HepG2 (cell line): ENCODE measurements around the gene ATP6V1G2. TPM values are rescaled to one million over a fixed set of nuclear protein-coding genes. Genes with fewer than 3 reads are reported as not detected.
A peak's percentile ranks its signal among the peaks of the same experiment; 100 is the strongest.

Source experiments
- DPF2 ChIP-seq: sonication (generic); formaldehyde crosslinking; IDR thresholded peaks from 2 replicates; pipeline ENCODE4 v1.4.0; 2020; ENCODE audit warnings: mild to moderate bottlenecking, low read depth, missing genetic modification reagents, borderline replicate concordance
- MXD4 ChIP-seq: IDR thresholded peaks from 2 replicates; pipeline ENCODE4 v1.6.1; 2016; ENCODE audit warnings: mild to moderate bottlenecking, missing biosample characterization, missing genetic modification reagents
- NAIF1 ChIP-seq: sonication (generic); formaldehyde crosslinking; IDR thresholded peaks from 2 replicates; pipeline ENCODE4 v1.5.0; 2020; ENCODE audit warnings: mild to moderate bottlenecking, missing genetic modification reagents, borderline replicate concordance
- NFKB2 ChIP-seq: sonication (generic); formaldehyde crosslinking; IDR thresholded peaks from 2 replicates; pipeline ENCODE4 v1.4.0; 2020; ENCODE audit warnings: missing genetic modification reagents, borderline replicate concordance
- POLR2AphosphoS2 ChIP-seq: IDR thresholded peaks from 2 replicates; pipeline ENCODE4 v1.6.1; 2011; ENCODE audit warnings: low read depth, low read length, improper control_type of control experiment
- SALL1 ChIP-seq: sonication (generic); formaldehyde crosslinking; IDR thresholded peaks from 2 replicates; pipeline ENCODE4 v1.8.0; 2022; ENCODE audit warnings: mild to moderate bottlenecking, missing genetic modification reagents
- SOX5 ChIP-seq: IDR thresholded peaks from 2 replicates; pipeline ENCODE4 v1.6.1; 2016; ENCODE audit warnings: borderline replicate concordance
- SRSF4 ChIP-seq: fragments of 200-400 bp; formaldehyde crosslinking; IDR thresholded peaks from one replicate; pipeline ENCODE4 v1.6.1; 2018; ENCODE audit warnings: mild to moderate bottlenecking, low read depth, low read length, moderate library complexity; ENCODE audit not compliant: poor library complexity, severe bottlenecking
- THAP11 ChIP-seq: IDR thresholded peaks from 2 replicates; pipeline ENCODE4 v1.6.1; 2016; ENCODE audit warnings: missing biosample characterization, missing genetic modification reagents
- YEATS2 ChIP-seq: sonication (generic); formaldehyde crosslinking; IDR thresholded peaks from 2 replicates; pipeline ENCODE4 v1.4.0; 2020; ENCODE audit warnings: missing genetic modification reagents, borderline replicate concordance
- ZNF563 ChIP-seq: sonication (generic); formaldehyde crosslinking; IDR thresholded peaks from 2 replicates; pipeline ENCODE4 v1.8.0; 2022; ENCODE audit warnings: mild to moderate bottlenecking, moderate library complexity, missing genetic modification reagents
- ZNF724P ChIP-seq: sonication (generic); formaldehyde crosslinking; IDR thresholded peaks from 2 replicates; pipeline ENCODE4 v1.8.0; 2022; ENCODE audit warnings: missing genetic modification reagents, borderline replicate concordance
- polyA plus RNA-seq, 8 experiments: library from polyadenylated mRNA; depleted of rRNA in 3 of 8; stranded (reverse) in 7 of 8; unstranded in 1 of 8; fragments of >200 nt; fragmentation: Illumina TruSeq in 4 of 8; extraction: Trizol in 4 of 8; gene quantifications; 2 replicates each; pipeline versions ENCODE4 v1.2.1 to v1.2.3, GENCODE V29; 2011 to 2016; ENCODE audit warnings: low read depth in 4 of 8, missing spikeins in 1 of 8, mixed read lengths in 1 of 8; ENCODE audit not compliant: insufficient read depth in 1 of 8
- total RNA-seq, 5 experiments: library from RNA; depleted of rRNA; stranded (reverse); fragments of >200 nt; fragmentation: Illumina TruSeq; extraction: Trizol; gene quantifications; 2 replicates each; pipeline ENCODE4 v1.2.3, GENCODE V29; 2016; ENCODE audit warnings: low read depth in 1 of 5
- TF ChIP-seq, protein P1 (sequence below): sonication (generic); formaldehyde crosslinking; IDR thresholded peaks from 2 replicates; pipeline ENCODE4 v1.8.1; 2023; ENCODE audit warnings: mild to moderate bottlenecking, missing genetic modification reagents, borderline replicate concordance
- TF ChIP-seq, protein P2 (sequence below): sonication (generic); formaldehyde crosslinking; IDR thresholded peaks from 2 replicates; pipeline ENCODE4 v1.4.0; 2020; ENCODE audit warnings: missing genetic modification reagents, borderline replicate concordance
- TF ChIP-seq, protein P3 (sequence below): sonication (generic); formaldehyde crosslinking; IDR thresholded peaks from 2 replicates; pipeline ENCODE4 v1.4.0; 2020; ENCODE audit warnings: missing genetic modification reagents
- TF ChIP-seq, protein P4 (sequence below): sonication (generic); formaldehyde crosslinking; IDR thresholded peaks from 2 replicates; pipeline ENCODE4 v1.4.0; 2020; ENCODE audit warnings: missing genetic modification reagents, borderline replicate concordance
- TF ChIP-seq, protein P5 (sequence below): IDR thresholded peaks from 2 replicates; pipeline ENCODE4 v1.6.1; 2016

ATP6V1G2 gene
- total and polyA plus RNA-seq, 2 of the 13 experiments (the other 11 are each of a cell fraction or from before 2014, with no cell fraction given): 0.27 to 0.83 TPM

DNA sequence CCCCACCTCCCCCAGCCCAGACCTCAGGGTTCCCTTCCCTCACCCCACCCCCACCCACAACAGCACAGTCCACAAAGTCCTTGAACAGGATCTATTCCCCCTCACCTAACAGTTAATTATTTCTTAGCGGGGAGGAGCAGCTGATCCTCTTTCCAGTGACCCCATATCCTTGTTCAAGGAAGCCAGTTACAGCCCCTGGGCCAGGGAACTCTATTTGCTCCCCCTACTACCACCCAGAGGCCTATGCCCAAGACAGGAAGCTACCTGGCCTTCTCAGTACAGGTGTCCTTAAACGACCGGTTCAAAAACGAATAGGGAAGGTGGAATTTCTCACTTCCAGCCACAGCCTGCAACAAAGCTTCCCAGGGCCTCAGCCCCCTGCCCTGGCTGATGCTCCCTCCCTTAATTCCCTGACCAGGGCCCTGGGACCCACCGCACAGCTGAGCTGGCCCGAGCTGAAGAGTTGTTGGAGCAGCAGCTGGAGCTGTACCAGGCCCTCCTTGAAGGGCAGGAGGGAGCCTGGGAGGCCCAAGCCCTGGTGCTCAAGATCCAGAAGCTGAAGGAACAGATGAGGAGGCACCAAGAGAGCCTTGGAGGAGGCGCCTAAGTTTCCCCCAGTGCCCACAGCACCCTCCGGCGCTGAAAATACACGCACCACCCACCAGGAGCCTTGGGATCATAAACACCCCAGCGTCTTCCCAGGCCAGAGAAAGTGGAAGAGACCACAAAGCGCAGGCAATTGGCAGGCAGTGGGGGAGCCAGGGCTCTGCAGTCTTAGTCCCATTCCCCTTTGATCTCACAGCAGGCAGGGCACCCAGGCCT is 16.9 kb downstream of the ATP6V1G2 start (continued):
- TF ChIP-seq, protein P1, sequence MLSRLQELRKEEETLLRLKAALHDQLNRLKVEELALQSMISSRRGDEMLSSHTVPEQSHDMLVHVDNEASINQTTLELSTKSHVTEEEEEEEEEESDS: no peak
- no peak; the same call in 1 of the 2 replicates for TF ChIP-seq POLR2AphosphoS2
- TF ChIP-seq MXD4 (CRISPR knock-in tag): no peak
- TF ChIP-seq, protein P2, sequence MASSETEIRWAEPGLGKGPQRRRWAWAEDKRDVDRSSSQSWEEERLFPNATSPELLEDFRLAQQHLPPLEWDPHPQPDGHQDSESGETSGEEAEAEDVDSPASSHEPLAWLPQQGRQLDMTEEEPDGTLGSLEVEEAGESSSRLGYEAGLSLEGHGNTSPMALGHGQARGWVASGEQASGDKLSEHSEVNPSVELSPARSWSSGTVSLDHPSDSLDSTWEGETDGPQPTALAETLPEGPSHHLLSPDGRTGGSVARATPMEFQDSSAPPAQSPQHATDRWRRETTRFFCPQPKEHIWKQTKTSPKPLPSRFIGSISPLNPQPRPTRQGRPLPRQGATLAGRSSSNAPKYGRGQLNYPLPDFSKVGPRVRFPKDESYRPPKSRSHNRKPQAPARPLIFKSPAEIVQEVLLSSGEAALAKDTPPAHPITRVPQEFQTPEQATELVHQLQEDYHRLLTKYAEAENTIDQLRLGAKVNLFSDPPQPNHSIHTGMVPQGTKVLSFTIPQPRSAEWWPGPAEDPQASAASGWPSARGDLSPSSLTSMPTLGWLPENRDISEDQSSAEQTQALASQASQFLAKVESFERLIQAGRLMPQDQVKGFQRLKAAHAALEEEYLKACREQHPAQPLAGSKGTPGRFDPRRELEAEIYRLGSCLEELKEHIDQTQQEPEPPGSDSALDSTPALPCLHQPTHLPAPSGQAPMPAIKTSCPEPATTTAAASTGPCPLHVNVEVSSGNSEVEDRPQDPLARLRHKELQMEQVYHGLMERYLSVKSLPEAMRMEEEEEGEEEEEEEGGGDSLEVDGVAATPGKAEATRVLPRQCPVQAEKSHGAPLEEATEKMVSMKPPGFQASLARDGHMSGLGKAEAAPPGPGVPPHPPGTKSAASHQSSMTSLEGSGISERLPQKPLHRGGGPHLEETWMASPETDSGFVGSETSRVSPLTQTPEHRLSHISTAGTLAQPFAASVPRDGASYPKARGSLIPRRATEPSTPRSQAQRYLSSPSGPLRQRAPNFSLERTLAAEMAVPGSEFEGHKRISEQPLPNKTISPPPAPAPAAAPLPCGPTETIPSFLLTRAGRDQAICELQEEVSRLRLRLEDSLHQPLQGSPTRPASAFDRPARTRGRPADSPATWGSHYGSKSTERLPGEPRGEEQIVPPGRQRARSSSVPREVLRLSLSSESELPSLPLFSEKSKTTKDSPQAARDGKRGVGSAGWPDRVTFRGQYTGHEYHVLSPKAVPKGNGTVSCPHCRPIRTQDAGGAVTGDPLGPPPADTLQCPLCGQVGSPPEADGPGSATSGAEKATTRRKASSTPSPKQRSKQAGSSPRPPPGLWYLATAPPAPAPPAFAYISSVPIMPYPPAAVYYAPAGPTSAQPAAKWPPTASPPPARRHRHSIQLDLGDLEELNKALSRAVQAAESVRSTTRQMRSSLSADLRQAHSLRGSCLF: 0 out of 2 replicates have a peak, but pooled peaks have one; percentile 60
- no peak for TF ChIP-seq SOX5 (CRISPR knock-in tag)
- TF ChIP-seq, protein P3, sequence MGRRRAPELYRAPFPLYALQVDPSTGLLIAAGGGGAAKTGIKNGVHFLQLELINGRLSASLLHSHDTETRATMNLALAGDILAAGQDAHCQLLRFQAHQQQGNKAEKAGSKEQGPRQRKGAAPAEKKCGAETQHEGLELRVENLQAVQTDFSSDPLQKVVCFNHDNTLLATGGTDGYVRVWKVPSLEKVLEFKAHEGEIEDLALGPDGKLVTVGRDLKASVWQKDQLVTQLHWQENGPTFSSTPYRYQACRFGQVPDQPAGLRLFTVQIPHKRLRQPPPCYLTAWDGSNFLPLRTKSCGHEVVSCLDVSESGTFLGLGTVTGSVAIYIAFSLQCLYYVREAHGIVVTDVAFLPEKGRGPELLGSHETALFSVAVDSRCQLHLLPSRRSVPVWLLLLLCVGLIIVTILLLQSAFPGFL: no peak
- TF ChIP-seq, protein P4, sequence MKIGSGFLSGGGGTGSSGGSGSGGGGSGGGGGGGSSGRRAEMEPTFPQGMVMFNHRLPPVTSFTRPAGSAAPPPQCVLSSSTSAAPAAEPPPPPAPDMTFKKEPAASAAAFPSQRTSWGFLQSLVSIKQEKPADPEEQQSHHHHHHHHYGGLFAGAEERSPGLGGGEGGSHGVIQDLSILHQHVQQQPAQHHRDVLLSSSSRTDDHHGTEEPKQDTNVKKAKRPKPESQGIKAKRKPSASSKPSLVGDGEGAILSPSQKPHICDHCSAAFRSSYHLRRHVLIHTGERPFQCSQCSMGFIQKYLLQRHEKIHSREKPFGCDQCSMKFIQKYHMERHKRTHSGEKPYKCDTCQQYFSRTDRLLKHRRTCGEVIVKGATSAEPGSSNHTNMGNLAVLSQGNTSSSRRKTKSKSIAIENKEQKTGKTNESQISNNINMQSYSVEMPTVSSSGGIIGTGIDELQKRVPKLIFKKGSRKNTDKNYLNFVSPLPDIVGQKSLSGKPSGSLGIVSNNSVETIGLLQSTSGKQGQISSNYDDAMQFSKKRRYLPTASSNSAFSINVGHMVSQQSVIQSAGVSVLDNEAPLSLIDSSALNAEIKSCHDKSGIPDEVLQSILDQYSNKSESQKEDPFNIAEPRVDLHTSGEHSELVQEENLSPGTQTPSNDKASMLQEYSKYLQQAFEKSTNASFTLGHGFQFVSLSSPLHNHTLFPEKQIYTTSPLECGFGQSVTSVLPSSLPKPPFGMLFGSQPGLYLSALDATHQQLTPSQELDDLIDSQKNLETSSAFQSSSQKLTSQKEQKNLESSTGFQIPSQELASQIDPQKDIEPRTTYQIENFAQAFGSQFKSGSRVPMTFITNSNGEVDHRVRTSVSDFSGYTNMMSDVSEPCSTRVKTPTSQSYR (CRISPR knock-in tag): peak; percentile 53; the same call in 1 of the 2 replicates
- TF ChIP-seq SALL1: 0 out of 2 replicates have a peak, but pooled peaks have one; percentile 4
- TF ChIP-seq ZNF724P (CRISPR knock-in tag): no peak
- TF ChIP-seq, protein P5, sequence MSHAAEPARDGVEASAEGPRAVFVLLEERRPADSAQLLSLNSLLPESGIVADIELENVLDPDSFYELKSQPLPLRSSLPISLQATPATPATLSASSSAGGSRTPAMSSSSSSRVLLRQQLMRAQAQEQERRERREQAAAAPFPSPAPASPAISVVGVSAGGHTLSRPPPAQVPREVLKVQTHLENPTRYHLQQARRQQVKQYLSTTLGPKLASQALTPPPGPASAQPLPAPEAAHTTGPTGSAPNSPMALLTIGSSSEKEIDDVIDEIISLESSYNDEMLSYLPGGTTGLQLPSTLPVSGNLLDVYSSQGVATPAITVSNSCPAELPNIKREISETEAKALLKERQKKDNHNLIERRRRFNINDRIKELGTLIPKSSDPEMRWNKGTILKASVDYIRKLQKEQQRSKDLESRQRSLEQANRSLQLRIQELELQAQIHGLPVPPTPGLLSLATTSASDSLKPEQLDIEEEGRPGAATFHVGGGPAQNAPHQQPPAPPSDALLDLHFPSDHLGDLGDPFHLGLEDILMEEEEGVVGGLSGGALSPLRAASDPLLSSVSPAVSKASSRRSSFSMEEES (CRISPR knock-in tag): no peak
- 0 out of 2 replicates have a peak, but pooled peaks have one; percentile 28 for TF ChIP-seq DPF2 (CRISPR knock-in tag)
- no peak for TF ChIP-seq SRSF4
- no peak for TF ChIP-seq NAIF1 (CRISPR knock-in tag)
- 0 out of 2 replicates have a peak, but pooled peaks have one; percentile 79 for TF ChIP-seq ZNF563 (CRISPR knock-in tag)
- TF ChIP-seq THAP11 (CRISPR knock-in tag): peak; percentile 35
- peak; percentile 30; the same call in 1 of the 2 replicates for TF ChIP-seq NFKB2 (CRISPR knock-in tag)
- no peak for TF ChIP-seq YEATS2 (CRISPR knock-in tag)
- TF ChIP-seq, all 625 proteins: peak for 113
